HG03060 (cell line): ENCODE data around the gene TMEM39B.

Experiments used
- ATAC-seq: cut with Tn5 transposase; IDR thresholded peaks from one replicate; pipeline ENCODE4 v1.9.1; 2021; ENCODE audit warnings: low read depth, moderate number of reproducible peaks; ENCODE audit not compliant: unreplicated experiment

Gene TMEM39B

DNA sequence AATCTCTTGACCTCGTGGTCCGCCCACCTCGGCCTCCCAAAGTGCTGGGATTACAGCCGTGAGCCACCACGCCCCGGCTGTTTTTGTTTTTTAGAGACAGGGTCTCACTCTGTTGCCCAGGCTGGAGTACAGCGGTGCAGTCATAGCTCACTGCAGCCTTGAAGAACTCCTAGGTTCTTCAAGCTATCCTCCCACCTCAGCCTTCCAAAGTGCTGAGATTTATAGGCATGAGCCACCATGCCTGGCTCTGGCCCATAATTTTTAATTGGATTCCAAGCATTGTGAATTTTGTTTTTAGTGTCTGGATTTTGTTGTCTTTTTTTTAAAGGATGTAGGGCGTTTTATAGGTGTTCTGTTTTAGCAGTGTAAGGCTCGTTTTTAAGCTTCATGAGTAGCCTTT is 78.1 kb downstream of the TMEM39B start:
- ATAC-seq = no peak

DNA sequence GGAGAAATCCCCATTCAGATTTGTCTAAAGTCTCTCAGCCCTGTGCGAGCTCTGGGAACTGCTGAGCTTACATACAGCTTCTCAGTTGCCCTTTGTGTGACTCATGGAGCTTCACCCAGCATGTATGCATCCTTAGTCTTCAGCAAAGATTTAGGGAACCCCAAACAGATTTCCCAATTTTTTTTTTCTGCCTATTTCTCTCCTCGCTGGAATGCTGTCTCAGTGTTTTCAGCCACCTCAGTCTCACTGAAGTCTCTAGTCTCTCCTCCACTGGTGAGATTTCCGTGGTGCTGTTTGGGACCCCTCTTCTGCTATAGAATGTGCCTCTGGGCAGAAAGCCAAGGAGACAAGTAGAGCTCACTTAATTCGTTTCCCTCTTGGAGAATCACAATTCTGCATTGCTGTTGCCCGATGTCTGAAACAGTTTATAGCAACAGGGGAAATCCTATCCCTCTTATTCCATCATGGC is 78.6 kb downstream of the TMEM39B start:
- no peak for ATAC-seq
